Small intestine (tissue), 7 donors: ENCODE results near the gene RNU4-1. TPM values are rescaled to one million over a fixed set of nuclear protein-coding genes. Genes with fewer than 3 reads are reported as not detected.

ENCODE experiments used
- DNase-seq, 2 donors: peaks; one replicate each; pipeline versions ENCODE4 v3.0.0 to v3.0.0-alpha.2; 2013
- FAIRE-seq: peaks from 2 replicates; lab custom pipeline; 2012; peaks lifted over from hg19 to GRCh38; lab: Jason Lieb, UNC
- H3K27ac ChIP-seq, 3 donors: one replicate each; pipeline ENCODE4 v1.5.1; 2013; ENCODE audit warnings: low read length in 2 of 3, mild to moderate bottlenecking in 2 of 3, control low read depth in 1 of 3, inconsistent platforms in 1 of 3, low read depth in 1 of 3, moderate library complexity in 1 of 3
- H3K27me3 ChIP-seq, 3 donors: one replicate each; pipeline ENCODE4 v1.6.1; 2013; ENCODE audit warnings: low read length in 3 of 3, inconsistent platforms in 1 of 3; ENCODE audit not compliant: control insufficient read depth in 3 of 3, insufficient read depth in 3 of 3
- H3K36me3 ChIP-seq, 3 donors: one replicate each; pipeline ENCODE4 v1.6.1; 2013; ENCODE audit warnings: low read length in 3 of 3, inconsistent platforms in 1 of 3, low read depth in 1 of 3, mild to moderate bottlenecking in 1 of 3, moderate library complexity in 1 of 3; ENCODE audit not compliant: control insufficient read depth in 3 of 3, insufficient read depth in 2 of 3
- H3K4me1 ChIP-seq, 3 donors: one replicate each; pipeline ENCODE4 v1.6.1; 2013; ENCODE audit warnings: low read length in 2 of 3, inconsistent platforms in 1 of 3, low read depth in 1 of 3, mild to moderate bottlenecking in 1 of 3, moderate library complexity in 1 of 3; ENCODE audit not compliant: control insufficient read depth in 3 of 3, insufficient read depth in 2 of 3
- H3K4me3 ChIP-seq, 3 donors: one replicate each; pipeline ENCODE4 v1.5.1; 2013; ENCODE audit warnings: low read length in 3 of 3, control low read depth in 1 of 3, inconsistent platforms in 1 of 3, low read depth in 1 of 3, mild to moderate bottlenecking in 1 of 3, moderate library complexity in 1 of 3
- H3K9me3 ChIP-seq, 2 donors: one replicate each; pipeline ENCODE4 v1.6.1; 2013; ENCODE audit warnings: low read depth in 1 of 2, low read length in 1 of 2; ENCODE audit not compliant: control insufficient read depth in 2 of 2, insufficient read depth in 1 of 2
- WGBS, 3 donors: extraction: QIAGEN DNeasy Blood & Tissue Kit; methylation state at CpG; one replicate each; pipeline ENCODE4 v1.1.7; 2013; 5-methylcytosine and 5-hydroxymethylcytosine counted together
- polyA plus RNA-seq, 4 donors: library from polyadenylated mRNA; stranded (reverse) in 3 of 4; unstranded in 1 of 4; fragments of 200-250 nt in 3 of 4; fragments of 120-200 nt in 1 of 4; gene quantifications; one replicate each; pipeline versions ENCODE4 v1.2.1 to v1.2.3, GENCODE V29; 2013
- donor health status: healthy with polysubstance abuse.
- donor health status: control.
- donor health status: control.
- donor health status: Bipolar disorder and iron deficiency.
- donor health status: healthy.

Gene RNU4-1
- polyA plus RNA-seq, 4 donors, result not detected

GRCh38 chr12:120316798-120317223, 23.8 kb upstream of the RNU4-1 start:
- no peak for FAIRE-seq
- 11 to 34% (median 23%) methylated on average over 9 of the region's 9 CpGs for WGBS, 3 donors

DNA sequence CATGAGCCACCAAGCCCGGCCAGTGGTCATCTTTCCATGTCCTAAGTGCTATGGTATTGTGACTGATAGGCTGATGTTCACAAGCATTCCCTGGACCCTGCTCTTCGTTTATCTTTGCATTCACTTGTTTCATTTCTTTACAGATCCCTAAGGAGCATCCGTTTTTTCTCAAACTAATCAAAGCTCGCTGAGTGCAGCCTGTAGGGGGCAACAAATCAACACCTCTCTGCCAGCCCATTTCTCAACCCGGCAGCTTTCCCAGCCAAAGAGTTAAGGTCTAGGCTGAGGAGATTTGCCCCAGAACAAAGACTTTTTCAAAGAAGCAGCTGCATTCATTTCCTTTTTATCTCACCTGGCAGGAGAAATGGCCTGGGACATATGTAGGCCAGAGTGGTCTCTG, 21.2 kb upstream of the RNU4-1 start:
- Histone ChIP-seq H3K9me3 (peaks cover 0 to 3% of the 10 kb centered on the region in 2 donors), H3K27ac (no peak overlapping the region), H3K4me3 (no peak overlapping the region), H3K27me3 (no peaks in the 10 kb centered on the region), H3K36me3 (peaks cover 0 to 3% (median 0%) of the 10 kb centered on the region in 3 donors), H3K4me1 (peaks cover 0 to 5% (median 0%) of the 10 kb centered on the region in 3 donors)
- DNase-seq, result peak in 1 of 2 donors; percentile 18
- WGBS, 3 donors, result 55 to 66% (median 59%) methylated on average over 5 of the region's 5 CpGs
- FAIRE-seq, result no peak

More at GRCh38 chr12:120316798-120317223, 23.8 kb upstream of the RNU4-1 start:
- DNase-seq, result peak in 1 of 2 donors; percentile 44
- Histone ChIP-seq H3K36me3 (peaks cover 0 to 3% (median 0%) of the 10 kb centered on the region in 3 donors), H3K27ac (peak overlapping the region; percentile 87 to 96 (median 94)), H3K9me3 (peaks cover 0 to 3% of the 10 kb centered on the region in 2 donors), H3K4me1 (peaks cover 0 to 21% (median 0%) of the 10 kb centered on the region in 3 donors), H3K4me3 (peak overlapping the region in 2 of 3 donors; percentile 58 to 66), H3K27me3 (no peaks in the 10 kb centered on the region)

- no peaks in the 10 kb centered on the region for H3K27me3 ChIP-seq
- FAIRE-seq (peak; percentile 67), DNase-seq (peak; percentile 96 to 97)
- peak within 1 kb of the TSS in 2 of 3 donors; percentile 9 to 67 for H3K27ac ChIP-seq
- no peaks in the 10 kb centered on the region for H3K9me3 ChIP-seq
- H3K4me1 ChIP-seq, result no peaks in the 10 kb centered on the region
- 6 to 9% (median 8%) methylated on average over 31 of the region's 31 CpGs for WGBS, 3 donors
- H3K36me3 ChIP-seq, result peaks cover 0 to 6% (median 0%) of the 10 kb centered on the region in 3 donors
- peak within 1 kb of the TSS; percentile 32 to 64 (median 51) for H3K4me3 ChIP-seq
These were observed 9.2 kb upstream of the RNU4-1 start, which contains the start of gene SIRT4 for GRCh38 chr12:120301962-120302815. Gene SIRT4, plus strand, starts transcription at chr12:120302321. Its CDS starts 1,241 bp downstream, at chr12:120303562.

- Histone ChIP-seq H3K27me3 (no peaks in the 10 kb centered on the region), H3K27ac (peak overlapping the region; percentile 97 to 99 (median 97)), H3K4me3 (peak overlapping the region; percentile 40 to 48 (median 46)), H3K4me1 (peaks cover 0 to 9% (median 0%) of the 10 kb centered on the region in 3 donors), H3K9me3 (no peaks in the 10 kb centered on the region), H3K36me3 (no peaks in the 10 kb centered on the region)
- WGBS, 3 donors, result 0% methylated on average over 17 of the region's 17 CpGs
- FAIRE-seq, result no peak
- DNase-seq, result no peak
These were observed 701 bp downstream of the RNU4-1 start for GRCh38 chr12:120292411-120292660.

DNA sequence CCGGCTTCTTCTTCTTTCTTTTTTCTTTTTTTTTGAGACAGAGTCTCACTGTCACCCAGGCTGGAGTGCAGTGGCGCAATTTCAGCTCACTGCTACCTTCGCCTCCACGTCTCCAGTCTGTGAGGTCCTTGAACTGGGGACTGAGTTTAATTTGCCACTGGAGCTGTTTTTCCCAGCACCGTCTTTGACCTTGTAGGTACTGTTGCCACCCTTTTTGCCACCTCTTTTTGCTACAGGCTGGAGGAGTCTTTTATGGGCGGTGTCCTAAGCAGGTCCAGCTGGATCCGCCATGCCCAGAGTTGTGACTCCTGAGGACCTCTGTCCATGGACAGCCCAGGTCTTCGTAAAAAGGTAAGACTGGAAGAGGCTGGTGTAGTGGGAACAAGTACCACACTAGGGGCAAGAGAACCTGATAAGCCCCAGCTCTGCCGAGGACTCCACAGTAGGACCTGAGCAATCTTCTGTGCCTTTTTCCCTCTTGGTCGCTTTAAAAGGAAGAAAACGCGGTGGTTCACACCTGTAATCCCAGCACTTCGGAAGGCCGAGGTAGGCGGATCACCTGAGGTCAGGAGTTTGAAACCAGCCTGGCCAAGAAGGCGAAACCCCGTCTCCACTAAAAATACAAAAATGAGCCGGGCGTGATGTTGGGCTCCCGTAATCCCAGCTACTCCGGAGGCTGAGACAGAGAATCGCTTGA, 2.3 kb downstream of the RNU4-1 start:
- H3K27ac ChIP-seq, result peak overlapping the region; percentile 75 to 97 (median 87)
- H3K27me3 ChIP-seq, result no peaks in the 10 kb centered on the region
- H3K9me3 ChIP-seq, result no peaks in the 10 kb centered on the region
- FAIRE-seq, result no peak
- peaks cover 0 to 9% (median 0%) of the 10 kb centered on the region in 3 donors for H3K4me1 ChIP-seq
- H3K36me3 ChIP-seq, result no peaks in the 10 kb centered on the region
- peak overlapping the region in 1 of 3 donors; percentile 30 for H3K4me3 ChIP-seq
- 6 to 20% (median 14%) methylated on average over 22 of the region's 22 CpGs for WGBS, 3 donors
- DNase-seq, result peak; percentile 65 to 70

- peaks cover 0 to 11% (median 0%) of the 10 kb centered on the region in 3 donors for H3K4me1 ChIP-seq
- WGBS, 3 donors, result 73 to 82% (median 78%) methylated on average over 12 of the region's 12 CpGs
- no peak for FAIRE-seq
These were observed 5.5 kb downstream of the RNU4-1 start for GRCh38 chr12:120287491-120287890.

DNA sequence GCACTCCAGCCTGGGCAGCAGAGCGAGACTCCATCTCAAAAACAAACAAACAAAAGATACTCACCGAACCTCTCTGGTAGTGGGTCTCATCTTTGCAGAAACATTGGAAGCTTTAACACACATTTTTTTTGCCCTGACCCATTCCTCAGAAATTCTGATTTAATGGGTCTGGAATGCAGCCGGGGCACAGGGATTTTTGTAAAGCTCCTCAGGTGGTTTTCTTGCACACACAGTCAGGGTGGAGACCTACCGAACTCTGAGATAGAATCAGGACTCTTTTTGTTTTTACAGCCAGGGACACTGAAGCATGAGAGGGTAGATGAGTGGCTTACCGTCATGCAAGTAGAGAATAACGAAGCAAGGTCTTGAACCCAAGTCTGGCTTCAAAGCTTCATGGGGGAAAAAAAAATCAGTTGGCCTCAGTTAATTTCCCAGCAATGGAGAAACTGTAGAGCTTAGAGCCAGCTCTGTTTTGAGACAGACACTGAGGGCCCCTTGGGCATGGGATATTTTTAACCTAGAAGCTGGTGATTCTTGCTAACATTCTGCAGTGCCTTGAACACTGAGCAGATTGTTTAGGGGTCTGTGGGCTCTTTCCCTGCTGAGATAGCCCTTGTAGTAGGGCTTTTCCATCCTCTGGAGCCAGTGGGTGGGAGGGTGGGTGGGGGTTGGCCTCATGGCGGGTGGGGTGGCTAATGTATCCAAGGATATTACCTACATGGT, 6.1 kb downstream of the RNU4-1 start:
- H3K4me3 ChIP-seq, result no peak overlapping the region
- no peaks in the 10 kb centered on the region for H3K27me3 ChIP-seq
- peaks cover 0 to 11% (median 0%) of the 10 kb centered on the region in 3 donors for H3K4me1 ChIP-seq
- no peak for FAIRE-seq
- H3K36me3 ChIP-seq, result no peaks in the 10 kb centered on the region
- 59 to 73% (median 70%) methylated on average over 6 to 7 of the region's 7 CpGs for WGBS, 3 donors
- no peaks in the 10 kb centered on the region for H3K9me3 ChIP-seq
- DNase-seq, result no peak
- no peak overlapping the region for H3K27ac ChIP-seq

More at GRCh38 chr12:120287491-120287890, 5.5 kb downstream of the RNU4-1 start:
- DNase-seq, result no peak
- no peaks in the 10 kb centered on the region for H3K9me3 ChIP-seq
- no peaks in the 10 kb centered on the region for H3K36me3 ChIP-seq
- H3K27me3 ChIP-seq, result no peaks in the 10 kb centered on the region
- no peak overlapping the region for H3K4me3 ChIP-seq
- H3K27ac ChIP-seq, result no peak overlapping the region

DNA sequence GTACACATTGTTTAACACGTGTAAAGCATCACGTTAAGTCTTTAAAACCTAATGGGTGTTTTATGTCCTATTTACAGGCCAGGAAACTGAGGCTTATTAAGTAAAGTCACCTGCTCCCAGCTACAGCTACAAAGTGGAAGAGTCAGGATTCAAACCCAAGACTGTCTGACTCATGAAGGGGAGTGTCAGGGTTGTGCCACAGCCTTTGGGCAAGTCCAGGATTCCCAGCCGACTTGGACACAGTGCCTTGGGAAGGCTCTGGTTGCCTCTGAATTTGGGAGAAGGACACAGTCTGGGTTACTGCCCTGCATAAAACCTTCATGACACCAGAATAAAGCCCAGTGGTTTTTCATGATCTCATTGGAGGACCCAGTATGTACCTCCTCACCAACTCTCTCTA, 8.7 kb downstream of the RNU4-1 start:
- Histone ChIP-seq H3K9me3 (peaks cover 0 to under 1% of the 10 kb centered on the region in 2 donors), H3K36me3 (no peaks in the 10 kb centered on the region), H3K27me3 (no peaks in the 10 kb centered on the region), H3K27ac (no peak overlapping the region), H3K4me3 (no peak overlapping the region), H3K4me1 (peaks cover 0 to 3% (median 0%) of the 10 kb centered on the region in 3 donors)
- FAIRE-seq, result no peak
- DNase-seq, result no peak
- 69 to 76% (median 75%) methylated on average over 3 of the region's 3 CpGs for WGBS, 3 donors
